Fibroblast of skin of scalp (primary cell): ENCODE data around the gene FADS6.

ENCODE experiments used
- DNase-seq: peaks from one replicate; pipeline ENCODE4 v3.0.0-alpha.2; 2013

Gene FADS6

DNA sequence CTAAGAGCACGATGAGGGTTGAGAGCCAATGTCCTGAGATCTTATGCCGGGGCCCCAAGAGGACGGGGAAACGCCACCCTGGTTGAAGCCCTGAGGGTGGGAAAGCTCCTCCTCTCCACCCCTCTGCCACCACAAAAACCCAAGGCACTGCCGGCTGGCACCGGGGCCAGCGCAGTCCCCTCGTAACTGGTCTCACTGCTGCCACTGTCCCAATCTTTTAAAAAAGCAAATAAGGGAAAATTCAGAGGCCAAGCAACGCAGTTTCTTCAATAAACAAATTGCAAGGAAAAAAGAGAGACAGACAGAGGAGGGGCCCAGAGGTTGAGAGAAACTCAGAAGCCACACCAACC is 40.4 kb downstream of the FADS6 start:
- no peak for DNase-seq

- peak; percentile 32 for DNase-seq
These were observed 41.0 kb downstream of the FADS6 start for GRCh38 chr17:74852237-74853047.

DNA sequence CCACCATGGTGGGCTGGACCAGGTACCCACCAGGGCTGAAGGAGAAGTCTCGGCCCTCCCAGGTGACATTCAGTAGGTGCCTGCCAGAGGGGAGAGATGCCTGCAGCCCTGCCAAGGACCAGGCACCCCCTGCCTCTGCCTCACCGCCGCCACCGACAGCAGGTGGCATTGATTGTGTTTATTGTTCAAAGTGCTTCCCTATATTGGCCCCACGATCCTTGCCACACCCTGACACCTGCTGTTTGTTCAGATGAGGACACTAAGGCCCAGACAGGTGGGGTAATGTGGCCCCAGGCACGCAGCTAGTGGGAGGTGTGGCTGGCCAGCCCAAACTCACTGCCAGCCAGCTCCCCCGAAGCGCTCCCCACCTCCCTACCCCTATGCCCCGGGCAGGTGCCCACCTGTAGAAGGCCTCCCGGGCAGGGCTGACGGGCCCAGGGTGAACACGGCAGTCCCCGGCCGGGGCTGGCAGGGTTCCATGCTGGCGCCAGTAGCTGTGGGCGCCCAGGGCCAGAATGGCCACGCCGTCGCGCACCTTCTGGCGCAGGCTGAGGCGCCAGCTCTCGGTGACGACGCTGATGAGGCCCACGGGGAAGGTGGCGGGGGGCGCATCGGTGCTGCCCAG is 41.7 kb downstream of the FADS6 start:
- no peak for DNase-seq

- no peak for DNase-seq
These were observed 42.5 kb downstream of the FADS6 start for GRCh38 chr17:74850914-74851313.

GRCh38 chr17:74850310-74850709 is 43.1 kb downstream of the FADS6 start:
- DNase-seq, result no peak

DNA sequence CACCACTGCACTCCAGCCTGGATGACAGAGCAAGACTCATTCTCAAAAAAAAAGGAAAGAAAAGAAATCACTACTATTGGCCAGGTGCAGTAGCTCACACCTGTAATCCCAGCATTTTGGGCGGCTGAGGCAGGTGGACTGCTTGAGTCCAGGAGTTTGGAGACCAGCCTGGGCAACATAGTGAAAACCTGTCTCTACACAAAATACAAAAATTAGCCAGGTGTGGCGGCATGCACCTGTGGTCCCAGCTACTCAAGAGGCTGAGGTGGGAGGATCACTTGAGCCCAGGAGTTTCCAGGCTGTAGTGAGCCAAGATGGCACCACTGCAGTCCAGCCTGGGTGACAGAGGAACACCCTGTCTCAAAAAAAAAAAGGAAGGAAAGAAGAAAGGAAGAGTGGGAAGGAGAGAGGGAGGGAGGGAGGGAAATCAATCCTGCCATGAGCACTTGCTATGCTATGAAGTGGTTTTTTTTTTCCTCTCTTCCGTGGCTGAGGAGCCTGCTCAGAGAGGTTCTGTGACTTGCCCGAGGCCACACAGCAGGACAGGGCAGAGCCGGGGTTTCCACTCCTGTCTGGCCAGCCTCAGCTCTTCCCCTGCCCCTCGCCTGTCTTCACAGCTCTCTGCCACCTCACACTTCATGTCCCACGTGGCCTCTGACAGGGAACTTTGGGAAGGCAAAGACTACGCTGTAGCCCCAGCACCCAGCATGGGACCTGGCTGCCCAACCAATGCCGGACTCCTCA is 44.6 kb downstream of the FADS6 start:
- no peak for DNase-seq

DNA sequence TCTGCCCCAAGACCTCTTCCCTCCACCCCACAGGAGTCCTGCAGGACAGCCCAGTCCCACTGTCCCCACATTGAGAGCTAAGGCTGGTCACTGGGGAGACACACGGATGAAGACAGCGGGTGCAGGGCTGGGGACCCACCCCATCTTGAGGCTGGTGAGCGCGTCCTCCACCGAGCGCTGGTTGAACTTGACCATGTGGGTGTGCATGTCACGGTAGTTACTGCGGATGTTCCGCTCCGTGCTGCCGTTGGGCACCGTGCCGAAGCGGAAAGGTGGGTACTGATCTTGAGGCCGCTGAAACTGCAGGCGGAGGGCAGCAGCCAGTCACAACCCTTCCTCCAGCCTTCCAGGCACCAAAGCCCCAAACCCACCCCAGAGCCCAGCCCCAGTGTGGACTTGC is 46.8 kb downstream of the FADS6 start:
- no peak for DNase-seq

GRCh38 chr17:74843352-74843627 is 50.1 kb downstream of the FADS6 start:
- DNase-seq, result no peak

GRCh38 chr17:74842599-74843351 is 50.7 kb downstream of the FADS6 start:
- DNase-seq, result peak; percentile 58

GRCh38 chr17:74842146-74842598 is 51.3 kb downstream of the FADS6 start:
- DNase-seq, result no peak

DNA sequence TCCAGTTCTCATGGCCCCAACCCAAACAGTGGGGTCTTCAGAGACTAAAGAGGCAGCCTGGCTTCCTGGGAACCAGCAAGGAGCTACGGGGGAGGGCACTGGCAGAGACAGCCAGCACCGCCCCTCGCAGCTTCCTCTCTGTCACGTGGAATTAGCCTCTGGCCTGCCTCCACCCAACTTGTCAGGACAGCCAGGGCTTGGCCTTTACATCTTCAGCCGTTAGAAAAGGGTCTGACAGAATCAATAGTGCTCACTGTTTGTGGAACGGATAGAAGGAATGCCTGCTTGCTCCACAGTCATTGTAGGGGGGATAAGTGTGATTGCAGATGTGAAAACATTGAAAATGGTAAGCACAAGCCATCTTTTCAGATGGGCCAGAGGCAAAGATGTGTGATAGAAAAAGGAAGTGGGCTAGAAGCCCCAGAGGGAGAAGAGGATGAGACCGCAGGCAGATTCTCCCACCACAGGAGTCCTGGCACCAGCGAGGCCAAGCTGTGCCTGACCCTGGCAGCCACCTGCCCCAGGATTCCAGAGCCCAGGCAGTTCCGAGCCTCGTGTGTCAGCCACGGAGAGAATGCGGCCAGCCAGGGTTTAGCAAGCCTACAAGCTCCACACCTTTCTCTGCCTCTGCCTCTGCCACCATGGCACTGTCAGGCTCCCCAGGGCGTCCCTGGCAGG is 52.3 kb downstream of the FADS6 start:
- DNase-seq, result peak; percentile 28

GRCh38 chr17:74839990-74840852 is 53.2 kb downstream of the FADS6 start:
- DNase-seq, result no peak

DNA sequence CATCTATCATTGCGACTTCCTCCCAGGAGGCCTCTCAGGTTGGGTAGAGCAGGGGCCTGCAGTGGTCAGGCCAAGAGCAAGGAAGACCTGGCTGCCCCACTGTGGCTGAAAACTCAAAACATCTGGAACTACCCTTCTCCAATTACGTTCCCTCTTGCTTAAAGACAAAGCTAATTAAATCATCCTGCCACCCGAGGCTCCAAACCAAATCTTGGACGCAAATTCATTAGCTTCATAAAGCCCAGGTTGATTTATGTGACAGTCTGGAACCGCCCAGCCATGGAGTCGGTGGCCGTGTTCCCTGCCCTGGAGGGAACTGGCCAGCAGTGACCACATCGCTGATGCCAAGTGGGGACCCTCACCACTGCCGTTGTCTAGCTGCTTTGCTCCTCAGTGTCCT is 55.2 kb downstream of the FADS6 start:
- no peak for DNase-seq

DNA sequence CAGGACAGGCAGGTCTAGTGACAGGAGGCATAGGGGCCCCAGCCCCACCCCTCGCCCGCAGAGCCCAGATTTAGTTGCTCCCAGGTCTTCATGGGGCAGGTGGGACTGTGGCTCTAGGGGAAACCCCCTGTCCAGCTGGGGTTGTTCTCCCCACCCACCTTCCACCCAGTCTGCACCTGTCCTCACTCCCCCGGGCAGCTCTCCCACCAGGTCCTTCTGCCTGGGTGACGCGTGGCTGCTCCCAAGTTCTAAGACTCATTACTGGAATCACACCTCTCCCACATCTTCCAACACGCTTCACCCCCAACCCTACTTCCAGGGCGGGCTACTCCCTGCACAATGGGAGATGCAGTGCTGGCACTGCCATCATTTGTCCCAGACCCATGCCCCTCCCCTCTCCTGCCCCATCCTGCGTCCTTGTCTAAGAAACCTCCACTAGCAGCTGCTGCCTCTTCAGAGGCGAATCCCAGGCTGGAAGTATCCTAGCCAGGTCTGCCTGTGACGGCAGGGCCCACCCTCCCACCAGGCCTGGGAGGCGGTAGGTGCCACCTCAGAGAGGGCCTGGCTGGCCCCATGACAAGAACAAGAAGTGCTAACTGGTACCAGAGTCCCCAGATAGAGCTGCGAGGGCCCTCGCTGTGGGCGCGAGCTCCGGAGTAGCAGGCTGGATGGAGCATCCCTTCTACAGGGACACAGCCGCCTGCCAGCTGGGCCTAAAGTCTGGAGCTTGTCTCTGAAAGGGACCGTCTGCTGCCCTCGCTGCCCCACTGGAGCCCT is 56.6 kb downstream of the FADS6 start:
- DNase-seq, result no peak

DNA sequence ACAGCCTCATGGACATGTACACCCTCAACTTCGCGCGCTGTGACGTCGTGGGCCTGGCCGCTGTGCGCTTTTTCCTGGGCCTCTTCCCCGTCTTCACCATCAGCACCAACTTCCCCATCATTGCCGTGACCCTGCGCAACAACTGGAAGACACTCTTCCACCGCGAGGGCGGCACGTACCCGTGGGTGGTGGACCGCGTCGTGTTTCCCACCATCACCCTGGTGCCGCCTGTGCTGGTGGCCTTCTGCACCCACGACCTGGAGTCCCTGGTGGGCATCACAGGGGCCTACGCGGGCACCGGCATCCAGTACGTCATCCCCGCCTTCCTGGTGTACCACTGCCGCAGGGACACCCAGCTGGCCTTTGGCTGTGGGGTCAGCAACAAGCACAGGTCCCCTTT is 57.2 kb downstream of the FADS6 start:
- DNase-seq, result no peak

DNA sequence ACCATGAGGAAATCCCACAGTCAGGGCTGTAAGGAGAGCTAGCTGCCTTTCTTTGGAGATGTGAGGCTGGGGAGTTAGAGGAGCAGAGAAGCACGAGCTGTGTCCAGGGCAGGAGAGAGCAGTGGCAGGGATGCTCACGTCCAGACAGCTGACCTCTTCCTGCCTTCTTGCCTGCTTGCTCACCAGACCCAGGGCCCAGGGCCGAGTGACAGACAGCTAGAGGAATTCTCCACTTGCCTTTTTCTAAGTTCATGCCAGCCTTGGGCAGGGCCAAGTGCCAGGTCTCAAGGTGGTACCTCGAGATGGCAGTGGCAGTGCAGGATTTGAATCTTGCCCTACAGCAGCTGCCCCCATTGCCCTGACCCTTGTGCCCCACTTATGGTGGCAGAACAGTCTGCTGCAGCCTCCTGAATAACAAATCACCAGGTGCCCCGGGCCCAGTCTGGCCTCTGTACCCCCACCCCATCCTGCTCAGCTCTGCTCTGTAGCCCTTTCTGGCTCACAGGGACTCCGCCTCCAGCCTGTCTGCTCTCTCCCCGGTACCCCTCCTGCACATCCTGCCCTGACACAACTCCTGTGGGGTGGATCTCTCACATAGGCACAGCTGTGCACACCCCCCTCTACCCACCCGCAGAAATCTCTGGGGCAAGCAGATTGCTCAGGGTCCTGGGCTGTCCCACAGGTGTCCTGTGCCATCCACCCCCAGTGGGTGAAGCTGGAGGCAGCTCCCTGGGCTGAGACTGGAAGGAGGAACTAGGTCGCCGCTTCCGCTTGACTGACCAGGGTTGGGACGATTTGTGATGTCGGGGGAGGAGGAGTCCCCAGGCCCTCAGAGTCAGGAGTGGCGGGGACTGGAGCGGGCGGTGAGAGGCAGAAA is 59.7 kb downstream of the FADS6 start:
- no peak for DNase-seq

- no peak for DNase-seq
These were observed 61.0 kb downstream of the FADS6 start for GRCh38 chr17:74832421-74832820.

DNA sequence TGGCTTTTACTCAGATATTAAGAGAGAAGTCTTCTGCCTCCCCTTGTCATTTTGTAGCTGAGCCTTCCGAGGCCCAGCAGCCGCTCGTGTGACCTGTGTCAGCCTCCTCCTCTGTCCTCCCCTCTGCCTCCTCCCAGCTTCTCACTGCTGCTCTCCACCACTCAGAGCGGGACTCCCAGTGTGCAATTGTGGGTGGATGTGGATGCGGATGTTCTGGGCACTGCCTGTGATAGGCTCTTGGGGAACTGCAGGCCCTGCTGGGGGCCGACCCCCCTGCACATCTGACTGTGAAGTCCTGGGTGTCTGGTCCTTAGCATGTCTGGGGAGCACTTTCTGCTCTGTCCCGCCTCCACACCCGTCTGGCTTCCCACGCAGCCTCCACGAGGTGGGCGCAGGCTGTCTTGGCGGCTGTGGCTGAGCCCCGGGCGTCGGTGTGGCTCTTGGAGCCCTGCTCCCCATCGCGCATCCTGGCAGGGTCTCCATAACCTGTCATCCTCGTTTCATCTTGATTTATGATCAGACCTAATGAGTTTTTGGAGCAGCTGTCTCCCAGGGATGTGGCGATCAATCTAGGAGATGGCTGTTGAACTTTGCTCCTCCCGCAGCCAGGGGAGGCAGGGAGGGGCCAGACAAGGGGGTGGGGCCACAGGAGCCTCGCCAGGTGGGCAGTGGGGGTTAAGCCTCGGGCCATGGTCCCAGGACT is 61.8 kb downstream of the FADS6 start:
- DNase-seq, result no peak

DNA sequence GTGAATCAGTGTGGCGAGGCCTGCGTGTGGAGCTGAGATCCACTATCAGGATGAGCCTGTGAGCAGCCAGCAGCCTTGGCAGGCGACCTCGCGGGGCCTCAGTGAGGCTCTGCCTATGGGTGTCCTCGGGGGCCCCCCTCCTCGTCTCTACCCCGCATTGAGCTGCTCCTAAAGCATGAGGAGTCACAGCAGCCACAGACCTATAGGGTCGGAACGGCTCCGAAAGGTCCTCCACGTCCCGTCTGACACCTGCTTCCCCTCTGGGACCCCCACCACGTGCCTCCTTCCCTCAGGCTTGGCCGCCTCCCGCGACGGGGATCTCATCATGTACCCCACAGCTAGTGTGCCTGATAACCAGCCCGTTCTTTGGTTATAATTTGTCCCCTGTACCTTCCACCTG is 62.6 kb downstream of the FADS6 start:
- DNase-seq, result no peak
